Amniotic epithelial cell (primary cell): Measurements from ENCODE around the gene GRHPR.
A peak's percentile ranks its signal among the peaks of the same experiment; 100 is the strongest.
"Not testable (repeated sequence)": the region's sequence is repeated elsewhere in the genome, so short reads cannot be mapped to it uniquely, and the experiment has no call there.

Source experiments
- DNase-seq: peaks from one replicate; pipeline ENCODE4 v3.0.0-alpha.2; 2010; ENCODE audit warnings: low read depth

The GRHPR gene

DNA sequence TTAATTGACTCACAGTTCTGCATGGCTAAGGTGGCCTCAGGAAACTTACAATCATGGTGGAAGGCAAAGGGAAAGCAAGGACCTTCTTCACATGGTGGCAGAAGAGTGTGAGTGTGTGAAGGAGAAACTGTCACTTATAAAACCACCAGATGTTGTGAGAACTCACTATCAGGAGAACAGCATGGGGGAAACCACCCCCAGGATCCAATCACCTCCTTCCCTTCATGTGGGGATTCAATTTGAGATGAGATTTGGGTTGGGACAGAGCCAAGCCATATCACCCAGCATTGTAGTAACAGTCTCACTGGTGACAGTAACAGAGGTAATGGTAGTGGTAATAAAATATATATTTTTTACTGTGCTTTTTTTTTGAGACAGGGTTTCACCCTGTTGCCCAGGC, 24.6 kb downstream of the GRHPR start:
- no peak for DNase-seq

DNA sequence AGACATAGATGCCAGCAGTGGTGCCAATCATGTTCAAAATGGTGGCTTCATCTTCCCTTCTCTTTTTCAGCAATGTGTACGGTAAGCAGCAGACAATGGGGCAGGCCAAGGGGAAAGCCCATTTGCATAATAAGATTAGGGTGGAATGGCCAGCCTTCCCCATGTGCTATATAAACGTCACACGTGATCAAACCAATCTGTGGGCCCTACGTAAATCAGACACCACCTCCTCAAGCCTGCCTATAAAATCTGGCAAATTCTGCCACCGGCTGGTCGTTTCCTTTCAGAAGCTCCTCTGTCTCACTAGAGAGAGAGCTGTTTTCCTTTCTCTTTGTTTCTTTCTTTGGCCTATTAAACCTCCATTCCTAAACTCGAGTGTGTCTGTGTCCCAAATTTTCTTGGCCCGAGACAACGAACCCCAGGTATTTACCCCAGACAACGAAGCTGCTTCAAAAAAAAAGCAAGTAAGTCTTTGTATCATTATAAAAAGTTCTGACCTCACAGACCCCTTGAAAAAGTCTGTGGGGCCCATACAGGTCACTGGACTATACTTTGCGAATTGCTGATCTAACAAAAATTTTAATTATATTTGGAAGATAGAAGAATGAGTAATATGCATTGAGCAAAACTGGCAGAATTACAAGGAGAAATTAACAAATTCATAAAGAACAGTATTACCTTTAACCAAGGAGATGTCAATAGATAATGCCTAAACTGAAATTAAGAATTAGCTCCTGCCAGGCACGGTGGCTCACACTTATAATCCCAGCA, 27.6 kb downstream of the GRHPR start:
- no peak for DNase-seq

DNA sequence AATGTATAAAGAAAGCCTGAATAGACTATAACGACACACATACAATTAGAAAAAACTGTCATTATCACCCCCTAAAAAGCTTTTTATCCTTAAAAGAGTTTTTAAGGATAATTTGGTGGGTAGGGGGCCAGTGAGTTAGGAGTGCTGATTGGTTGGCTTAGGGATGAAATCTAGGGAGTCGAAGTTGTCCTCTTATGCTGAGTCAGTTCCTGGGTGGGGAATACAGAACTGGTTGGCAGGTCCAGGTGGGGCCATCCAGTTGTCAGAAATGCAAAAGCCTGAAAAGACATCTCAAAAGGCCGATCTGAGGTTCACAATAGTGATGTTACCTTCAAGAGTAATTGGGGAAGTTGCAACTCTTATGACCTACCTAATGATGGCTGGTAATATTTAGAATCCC, 29.1 kb downstream of the GRHPR start:
- DNase-seq = no peak

DNA sequence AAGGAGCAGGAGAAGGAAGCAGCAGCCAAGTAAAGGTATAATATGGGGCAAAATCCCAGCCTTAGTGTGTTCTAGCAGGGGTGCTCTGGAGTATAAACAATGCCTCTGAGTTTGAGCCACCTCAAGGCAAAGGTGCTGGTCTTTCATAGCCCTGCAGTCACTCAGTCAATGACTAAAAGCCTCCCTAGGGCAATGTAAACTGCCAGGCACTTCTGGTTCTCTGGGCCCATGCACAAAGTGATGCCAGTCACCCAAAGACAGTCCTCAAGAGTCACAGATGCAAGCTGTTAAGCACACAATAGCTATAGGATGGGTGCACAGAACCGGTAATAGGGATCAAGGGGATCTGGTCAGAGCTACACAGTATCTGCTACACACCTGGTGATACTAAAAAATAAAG, 30.1 kb downstream of the GRHPR start:
- DNase-seq = no peak

DNA sequence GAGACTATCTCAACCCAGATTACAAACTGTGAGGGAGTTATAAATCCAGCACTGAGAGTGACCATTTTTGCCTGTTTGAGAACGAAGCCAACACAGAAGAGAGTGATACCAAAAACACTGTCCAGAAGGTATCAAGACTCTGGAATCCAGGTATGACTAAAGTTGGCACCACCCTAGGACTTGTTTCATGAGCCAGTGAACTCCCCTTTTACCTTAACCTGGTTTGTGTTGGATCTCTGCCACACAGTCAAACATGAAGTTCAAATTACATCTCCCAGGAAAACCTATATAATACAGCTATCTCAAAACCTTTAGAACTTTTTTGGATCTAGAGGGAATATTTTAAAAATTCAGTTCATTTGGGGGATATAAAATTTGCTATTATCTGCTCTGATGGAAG, 31.3 kb downstream of the GRHPR start:
- no peak for DNase-seq

DNA sequence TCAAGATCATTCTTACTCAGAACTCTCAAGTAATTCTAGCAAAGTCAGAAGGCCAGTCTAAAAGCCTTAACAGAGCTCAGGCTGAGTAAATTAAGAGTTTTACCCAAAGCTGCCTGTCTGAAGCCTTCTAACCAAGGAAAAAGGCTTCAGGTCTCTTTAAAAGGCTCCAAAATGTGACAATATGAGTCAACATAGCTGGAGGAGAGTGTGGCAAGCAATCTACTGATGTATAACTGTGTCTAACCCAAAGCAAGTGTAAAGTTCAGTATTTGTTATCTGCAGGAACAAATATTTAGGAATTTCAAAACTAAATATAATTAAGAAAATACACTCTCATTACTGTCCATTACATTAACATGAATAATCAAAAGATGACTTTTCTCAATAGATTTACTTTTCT, 31.7 kb downstream of the GRHPR start:
- DNase-seq = no peak

DNA sequence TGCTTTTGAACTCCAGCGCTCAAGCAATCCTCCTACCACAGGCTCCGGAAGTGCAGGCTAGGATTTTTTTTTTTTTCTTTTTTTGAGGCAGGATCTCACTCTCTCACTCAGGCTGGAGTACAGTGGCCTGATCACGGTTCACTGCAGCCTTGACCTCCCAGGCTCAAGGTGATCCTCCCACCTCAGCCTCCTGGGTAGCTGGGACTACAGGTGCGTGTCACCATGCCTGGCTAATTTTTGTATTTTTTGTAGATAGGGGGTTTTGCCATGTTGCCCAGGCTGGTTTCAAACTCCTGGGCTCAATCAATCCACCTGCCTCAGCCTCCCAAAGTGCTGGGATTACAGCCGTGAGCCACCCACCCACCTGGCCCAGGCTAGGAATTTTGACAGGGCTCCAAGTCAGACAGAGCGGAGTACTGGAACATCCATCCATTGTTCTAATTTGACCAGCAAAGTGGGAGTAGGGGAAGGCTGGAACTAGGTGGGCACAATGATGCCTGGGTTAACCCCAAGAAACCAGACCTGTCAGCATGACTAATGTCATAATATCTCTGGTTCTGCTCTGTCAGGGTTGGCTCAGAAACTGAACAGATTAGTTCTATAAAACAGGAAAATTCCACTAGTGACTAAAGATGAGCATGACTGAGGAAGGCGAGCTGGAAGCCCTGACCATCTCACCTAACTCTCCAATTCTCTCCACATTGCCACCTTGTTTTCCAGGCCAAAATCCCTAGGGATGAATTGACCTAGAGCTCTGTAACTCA, 33.6 kb downstream of the GRHPR start:
- no peak for DNase-seq

DNA sequence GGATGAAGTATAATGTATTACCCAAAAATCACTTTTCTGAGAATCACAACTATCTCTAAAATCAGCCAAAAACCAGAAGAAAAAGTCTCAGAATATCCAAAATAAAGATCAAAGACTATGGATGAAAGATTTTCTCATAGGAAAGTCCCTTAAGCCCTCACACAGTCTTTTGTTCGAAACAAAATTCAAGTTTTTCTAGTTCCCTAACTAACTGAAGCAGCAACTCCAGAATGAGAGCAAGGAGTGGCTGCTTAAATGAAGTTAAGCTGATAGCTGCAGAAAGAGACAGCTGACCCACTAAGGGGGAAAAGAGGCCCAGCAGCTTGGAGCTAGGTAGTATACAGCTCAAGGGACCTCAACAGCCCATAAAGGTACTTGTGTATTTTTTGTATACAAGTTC, 34.3 kb downstream of the GRHPR start:
- no peak for DNase-seq

DNA sequence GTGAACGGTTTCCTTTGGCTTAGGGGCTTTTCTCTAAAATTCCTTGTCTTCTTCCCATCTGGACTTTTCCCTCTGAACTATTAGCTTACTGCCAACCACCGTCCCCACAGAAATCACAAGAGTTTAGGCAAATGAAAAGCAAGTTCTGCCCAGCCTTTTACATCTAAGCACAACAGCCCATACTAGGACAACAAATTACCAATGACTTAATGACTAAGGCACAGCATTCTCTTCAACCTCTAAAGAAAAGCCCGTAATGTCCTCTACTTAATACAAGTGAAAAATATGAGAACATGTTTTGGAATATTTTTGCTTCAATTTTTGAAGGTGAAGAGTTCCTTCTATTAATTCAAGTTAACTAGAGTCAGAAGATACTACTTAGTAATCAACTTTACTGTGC, 41.5 kb downstream of the GRHPR start:
- DNase-seq = no peak

DNA sequence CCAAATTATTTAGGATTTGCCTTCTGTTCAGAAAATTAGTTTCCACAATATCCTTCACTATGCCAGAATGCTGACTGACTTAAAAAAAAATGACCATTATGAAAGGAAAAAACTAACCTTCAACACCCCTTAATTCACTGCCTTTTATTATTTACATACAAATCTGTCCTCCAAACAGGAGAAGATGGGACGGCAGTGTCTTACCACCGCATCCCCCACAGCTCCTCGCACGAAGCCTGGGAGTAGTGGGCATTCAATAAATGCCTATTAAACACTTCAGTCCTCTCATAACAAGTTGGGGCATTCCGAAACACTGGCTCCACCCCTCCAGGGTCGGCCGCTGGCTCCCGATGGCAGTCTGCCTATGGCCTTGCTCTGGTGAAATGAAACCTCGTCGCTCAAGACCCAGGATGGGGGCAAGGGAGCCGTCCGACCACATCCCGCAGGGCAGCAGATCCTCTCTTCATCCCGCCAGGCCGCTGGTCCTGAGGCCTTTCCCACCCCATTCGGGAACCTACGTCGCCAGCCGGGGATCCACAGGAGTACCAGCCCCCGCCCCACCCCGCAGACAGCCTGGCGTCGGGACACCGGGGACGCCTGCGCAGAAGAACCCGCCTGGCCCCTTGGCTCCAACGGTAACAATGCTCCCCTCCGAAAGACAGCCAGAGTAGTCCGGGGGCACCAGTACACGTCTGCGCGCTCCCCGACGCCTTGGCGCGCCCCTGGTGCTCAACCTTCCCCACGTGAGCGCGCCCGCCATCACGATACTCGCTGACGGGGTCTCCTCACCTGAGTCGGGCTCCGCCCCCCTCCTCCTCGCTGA, 42.1 kb downstream of the GRHPR start:
- peak; percentile 49 for DNase-seq

DNA sequence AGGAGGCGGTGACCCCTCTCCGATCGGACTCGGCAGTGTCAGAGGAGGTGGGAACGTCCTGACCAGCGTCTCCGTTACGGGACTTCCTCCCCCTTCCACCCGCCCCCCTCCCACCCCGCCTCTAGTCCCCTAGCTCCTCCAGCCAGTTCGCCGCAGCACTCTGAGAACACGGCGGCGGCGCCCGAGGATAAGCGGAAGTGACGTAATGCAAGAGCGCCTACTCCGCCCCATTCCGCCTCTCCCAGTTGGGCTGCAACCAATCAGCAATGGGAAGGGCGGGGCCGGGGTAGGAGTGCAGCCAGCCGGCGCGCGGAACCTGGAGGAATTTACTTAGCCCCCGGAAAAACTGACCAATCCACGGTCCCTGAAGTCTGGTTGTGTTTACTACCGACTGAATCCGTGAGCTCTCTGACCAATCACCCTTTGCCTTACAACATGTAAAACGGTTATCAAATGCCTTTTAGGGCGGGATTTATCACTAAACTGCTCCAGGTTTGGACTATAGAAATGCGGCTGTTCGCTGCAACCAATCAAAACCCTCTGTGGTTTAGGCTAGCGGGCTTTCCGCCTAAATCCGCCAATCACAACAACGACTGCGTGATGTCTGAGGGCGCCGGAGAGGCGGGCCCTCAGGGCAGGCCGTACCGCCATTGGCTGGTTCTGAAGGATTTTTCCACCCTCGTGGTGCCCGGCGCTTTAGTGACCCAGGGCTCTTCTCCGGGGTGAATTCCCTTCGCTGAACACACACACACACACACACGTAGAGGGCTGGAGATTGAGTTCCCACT, 42.9 kb downstream of the GRHPR start, which contains the start of gene ZBTB5:
ZBTB5 (minus strand) TSS at position 202 of the 788 bp plus-strand sequence. CDS start 22,899 bp downstream, outside the sequence.
- DNase-seq = peak; percentile 100

DNA sequence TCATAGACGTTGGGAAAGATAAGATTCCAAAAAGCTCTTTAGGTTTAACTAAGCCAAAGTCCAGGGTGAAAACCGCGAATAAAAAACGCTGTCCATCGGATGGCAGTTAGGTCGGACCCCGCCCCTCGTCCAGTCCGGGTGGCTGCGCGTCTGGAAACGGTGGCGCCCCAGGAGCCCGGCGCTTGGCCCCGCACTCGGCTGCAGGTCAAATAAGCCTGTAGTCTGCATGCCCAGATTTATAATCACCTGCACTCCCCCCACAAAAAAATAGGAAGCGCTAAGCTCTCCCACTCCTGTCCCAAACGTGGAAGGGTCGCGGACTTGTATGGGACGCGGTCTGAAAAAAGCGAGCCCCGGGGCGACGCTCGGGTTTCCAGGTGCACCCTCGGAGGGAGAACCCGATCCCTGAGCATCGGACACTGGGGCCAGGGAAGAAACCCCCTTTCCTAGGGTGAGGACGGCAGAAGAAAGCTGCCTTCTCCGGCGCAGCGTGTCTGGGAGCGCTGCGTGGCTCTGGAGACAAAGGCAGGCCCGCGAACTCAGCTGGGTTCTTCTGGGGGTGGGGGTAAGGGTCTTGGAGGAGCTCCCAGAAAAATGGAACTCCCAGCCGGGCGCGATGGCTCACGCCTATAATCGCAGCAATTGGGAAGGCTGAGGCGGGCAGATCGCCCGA, 43.7 kb downstream of the GRHPR start:
- peak; percentile 74 for DNase-seq

DNA sequence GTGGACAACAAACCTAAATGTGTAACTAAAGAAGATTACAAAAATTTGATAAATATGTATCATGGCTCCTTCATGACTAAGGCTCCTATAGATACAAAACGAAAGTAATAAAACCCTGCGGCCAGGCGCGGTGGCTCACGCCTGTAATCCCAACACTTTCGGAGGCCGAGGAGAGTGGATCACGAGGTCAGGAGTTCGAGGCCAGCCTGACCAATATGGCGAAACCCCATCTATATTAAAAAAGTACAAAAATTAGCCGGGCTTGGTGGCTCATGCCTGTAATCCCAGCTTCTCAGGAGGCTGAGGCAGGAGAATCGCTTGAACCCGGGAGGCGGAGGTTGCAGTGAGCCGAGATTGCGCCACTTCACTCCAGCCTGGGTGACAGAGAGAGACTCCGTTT, 45.0 kb downstream of the GRHPR start:
- DNase-seq = not testable (repeated sequence)

DNA sequence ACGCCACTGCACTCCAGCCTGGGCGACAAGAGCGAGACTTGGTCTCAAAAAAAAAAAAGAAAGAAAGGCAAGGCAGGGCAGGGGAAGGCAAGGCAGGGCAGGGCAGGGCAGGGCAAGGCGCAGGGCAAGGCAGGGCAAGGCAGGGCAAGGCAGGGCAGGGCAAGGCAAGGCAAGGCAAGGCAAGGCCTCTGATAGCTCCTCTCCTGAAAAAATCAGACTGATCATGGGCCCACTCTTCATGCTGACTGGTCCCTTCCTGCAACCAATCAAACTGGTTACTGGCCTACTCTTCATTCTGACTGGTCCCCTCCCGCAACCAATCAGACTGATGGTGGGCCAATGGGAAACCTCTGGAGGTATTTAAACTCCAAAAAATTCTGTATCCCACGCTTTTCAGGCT, 46.1 kb downstream of the GRHPR start:
- DNase-seq = no peak

DNA sequence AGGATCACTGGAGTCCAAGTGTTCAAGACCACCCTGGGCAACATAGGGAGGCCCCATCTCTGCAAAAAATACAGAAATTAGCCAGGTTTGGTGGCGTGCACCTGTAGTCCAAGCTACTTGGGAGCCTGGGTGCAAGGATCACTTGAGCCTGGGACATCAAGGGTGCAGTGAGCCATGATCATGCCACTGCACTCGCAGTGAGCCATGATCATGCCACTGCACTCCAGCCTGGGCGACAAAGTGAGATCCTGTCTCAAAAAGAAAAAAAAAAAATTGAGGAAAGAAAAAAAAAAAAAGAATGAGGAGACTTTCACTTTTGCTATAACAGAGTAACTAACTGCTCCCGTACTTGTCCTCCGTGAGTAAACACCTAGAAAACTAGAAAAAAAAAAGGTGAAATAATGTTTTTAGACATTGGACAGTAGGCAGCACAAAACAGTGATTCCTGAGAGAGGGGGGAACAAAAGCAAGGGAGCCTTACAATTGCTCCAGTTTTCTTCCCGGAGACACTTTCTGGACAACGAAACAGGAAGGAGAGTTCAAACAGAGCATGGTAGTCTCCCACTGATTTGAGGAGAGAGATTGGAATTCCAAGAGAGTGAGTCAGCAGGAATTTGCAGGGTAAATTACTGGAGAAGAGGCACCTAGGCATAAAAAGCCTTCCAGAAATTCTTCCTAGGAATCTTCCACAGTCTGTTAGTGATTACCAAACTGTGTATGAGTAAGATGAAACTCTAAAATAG, 49.6 kb downstream of the GRHPR start:
- peak; percentile 96 for DNase-seq

DNA sequence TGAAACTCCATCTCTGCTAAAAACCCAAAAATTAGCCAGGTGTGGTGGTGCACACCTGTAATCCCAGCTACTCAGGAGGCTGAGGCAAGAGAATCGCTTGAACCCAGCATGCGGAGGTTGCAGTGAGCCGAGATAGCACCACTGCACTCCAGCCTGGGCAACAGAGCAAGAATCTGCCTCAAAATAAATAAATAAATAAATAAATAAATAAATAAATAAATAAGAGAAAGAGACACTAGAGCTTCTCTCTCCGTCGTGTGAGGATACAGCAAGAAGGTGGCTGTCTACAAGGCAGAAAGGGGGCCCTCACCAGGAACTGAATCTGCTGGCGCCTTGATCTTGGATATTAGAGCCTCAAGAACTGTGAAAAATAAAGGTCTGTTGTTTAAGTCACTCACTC, 51.5 kb downstream of the GRHPR start:
- not testable (repeated sequence) for DNase-seq

DNA sequence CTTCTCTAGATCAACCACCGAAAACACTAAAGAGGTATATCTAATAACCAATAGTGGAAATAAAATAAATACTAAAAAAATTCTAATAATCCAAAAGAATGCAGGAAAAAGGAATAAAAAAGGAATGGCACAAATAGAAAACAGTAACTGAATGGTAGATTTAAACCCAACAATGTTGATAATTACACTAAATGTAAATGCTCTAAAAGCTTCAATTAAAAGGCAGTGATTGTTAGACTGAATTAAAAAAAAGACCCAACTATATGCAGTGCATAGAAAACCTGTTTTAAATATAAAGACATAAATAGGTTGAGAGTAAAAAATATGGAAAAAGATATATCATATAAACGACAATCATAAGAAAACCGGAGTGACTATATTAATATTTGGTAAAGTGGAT, 51.9 kb downstream of the GRHPR start:
- no peak for DNase-seq

DNA sequence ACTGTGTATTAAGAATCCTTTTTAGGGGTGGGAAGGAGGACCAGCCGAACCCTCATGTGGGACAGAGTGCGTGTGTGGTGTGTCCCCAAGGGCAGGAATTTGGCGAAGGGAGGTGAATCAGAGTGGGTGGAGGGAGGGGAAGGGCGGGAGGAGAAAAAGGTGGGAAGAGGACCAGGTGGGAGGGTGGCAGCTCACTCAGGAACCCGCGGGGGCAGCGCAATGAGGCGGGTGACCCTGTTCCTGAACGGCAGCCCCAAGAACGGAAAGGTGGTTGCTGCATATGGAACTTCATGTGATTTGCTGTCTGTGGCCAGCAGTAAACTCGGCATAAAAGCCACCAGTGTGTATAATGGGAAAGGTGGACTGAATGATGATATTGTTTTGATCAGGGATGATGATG, 54.4 kb downstream of the GRHPR start:
- DNase-seq = no peak

DNA sequence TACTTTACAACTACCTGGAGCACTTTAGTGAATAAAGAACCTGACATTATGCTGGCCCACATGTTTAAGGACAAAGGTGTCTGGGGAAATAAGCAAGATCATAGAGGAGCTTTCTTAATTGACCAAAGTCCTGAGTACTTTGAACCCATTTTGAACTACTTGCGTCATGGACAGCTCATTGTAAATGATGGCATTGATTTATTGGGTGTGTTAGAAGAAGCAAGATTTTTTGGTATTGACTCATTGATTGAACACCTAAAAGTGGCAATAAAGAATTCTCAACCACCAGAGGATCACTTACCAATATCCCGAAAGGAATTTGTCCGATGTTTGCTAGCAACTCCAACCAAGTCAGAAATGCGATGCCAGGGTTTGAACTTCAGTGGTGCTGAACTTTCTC, 54.9 kb downstream of the GRHPR start:
- DNase-seq = not testable (repeated sequence)

DNA sequence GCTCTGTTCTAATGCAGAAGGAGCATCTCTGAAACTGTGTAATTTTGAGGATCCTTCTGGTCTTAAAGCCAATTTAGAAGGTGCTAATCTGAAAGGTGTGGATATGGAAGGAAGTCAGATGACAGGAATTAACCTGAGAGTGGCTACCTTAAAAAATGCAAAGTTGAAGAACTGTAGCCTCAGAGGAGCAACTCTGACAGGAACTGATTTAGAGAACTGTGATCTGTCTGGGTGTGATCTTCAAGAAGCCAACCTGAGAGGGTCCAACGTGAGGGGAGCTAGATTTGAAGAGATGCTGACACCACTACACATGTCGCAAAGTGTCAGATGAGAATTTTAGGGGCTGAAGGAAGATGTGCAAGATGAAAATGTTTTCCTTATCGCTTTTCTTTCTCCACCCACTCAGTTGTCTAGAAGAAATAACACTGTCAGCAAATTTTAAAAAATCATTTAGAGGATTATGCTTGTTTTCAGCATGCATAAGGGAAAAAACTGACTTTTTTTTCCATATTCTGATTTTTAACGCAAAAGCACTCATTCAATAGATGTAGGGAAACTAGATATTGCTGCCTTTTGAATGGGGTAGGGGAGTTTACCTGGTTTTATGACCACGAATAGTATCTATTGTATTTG, 55.6 kb downstream of the GRHPR start:
- DNase-seq = not testable (repeated sequence)
